Measurements from ENCODE around the gene ZNF101.
"Not testable (repeated sequence)": the region's sequence is repeated elsewhere in the genome, so short reads cannot be mapped to it uniquely, and the experiment has no call there.

DNA sequence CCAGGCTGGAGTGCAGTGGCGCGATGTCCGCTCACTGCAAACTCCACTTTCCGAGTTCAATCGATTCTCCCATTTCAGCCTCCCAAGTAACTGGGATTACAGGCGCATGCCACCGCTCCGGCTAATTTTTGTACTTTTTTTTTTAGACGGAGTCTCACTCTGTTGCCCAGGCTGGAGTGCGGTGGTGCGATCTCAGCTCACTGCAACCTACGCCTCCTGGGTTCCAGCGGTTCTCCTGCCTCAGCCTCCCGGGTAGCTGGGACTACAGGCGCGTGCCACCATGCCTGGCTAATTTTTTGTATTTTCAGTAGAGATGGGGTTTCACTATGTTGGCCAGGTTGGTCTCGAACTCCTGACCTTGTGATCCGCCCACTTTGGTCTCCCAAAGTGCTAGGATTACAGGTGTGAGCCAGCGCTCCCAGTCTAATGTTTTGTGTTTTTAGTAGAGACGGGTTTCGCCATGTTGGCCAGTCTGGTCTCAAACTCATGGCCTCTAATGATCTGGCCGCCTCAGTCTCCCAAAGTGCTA lies 3.2 kb upstream of the ZNF101 start:
- not testable (repeated sequence) for TF ChIP-seq JUN (CRISPR knock-in tag; IDR thresholded peaks at IDR 0.05); TEAD4 (CRISPR knock-in tag; IDR thresholded peaks at IDR 0.05); TP53 (CRISPR knock-in tag; IDR thresholded peaks at IDR 0.05); CREM (CRISPR knock-in tag; IDR thresholded peaks at IDR 0.05); GABPB1 (CRISPR knock-in tag; IDR thresholded peaks at IDR 0.05); ETV6 (CRISPR knock-in tag; IDR thresholded peaks at IDR 0.05); ZNF138 (CRISPR knock-in tag; conservative IDR thresholded peaks at IDR 0.05)
- TF ChIP-seq, protein P1, sequence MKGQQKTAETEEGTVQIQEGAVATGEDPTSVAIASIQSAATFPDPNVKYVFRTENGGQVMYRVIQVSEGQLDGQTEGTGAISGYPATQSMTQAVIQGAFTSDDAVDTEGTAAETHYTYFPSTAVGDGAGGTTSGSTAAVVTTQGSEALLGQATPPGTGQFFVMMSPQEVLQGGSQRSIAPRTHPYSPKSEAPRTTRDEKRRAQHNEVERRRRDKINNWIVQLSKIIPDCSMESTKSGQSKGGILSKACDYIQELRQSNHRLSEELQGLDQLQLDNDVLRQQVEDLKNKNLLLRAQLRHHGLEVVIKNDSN (CRISPR knock-in tag; IDR thresholded peaks at IDR 0.05), result not testable (repeated sequence)
- TF ChIP-seq, protein P2, sequence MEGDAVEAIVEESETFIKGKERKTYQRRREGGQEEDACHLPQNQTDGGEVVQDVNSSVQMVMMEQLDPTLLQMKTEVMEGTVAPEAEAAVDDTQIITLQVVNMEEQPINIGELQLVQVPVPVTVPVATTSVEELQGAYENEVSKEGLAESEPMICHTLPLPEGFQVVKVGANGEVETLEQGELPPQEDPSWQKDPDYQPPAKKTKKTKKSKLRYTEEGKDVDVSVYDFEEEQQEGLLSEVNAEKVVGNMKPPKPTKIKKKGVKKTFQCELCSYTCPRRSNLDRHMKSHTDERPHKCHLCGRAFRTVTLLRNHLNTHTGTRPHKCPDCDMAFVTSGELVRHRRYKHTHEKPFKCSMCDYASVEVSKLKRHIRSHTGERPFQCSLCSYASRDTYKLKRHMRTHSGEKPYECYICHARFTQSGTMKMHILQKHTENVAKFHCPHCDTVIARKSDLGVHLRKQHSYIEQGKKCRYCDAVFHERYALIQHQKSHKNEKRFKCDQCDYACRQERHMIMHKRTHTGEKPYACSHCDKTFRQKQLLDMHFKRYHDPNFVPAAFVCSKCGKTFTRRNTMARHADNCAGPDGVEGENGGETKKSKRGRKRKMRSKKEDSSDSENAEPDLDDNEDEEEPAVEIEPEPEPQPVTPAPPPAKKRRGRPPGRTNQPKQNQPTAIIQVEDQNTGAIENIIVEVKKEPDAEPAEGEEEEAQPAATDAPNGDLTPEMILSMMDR (IDR thresholded peaks at IDR 0.05), result not testable (repeated sequence)
- TF ChIP-seq, protein P3, sequence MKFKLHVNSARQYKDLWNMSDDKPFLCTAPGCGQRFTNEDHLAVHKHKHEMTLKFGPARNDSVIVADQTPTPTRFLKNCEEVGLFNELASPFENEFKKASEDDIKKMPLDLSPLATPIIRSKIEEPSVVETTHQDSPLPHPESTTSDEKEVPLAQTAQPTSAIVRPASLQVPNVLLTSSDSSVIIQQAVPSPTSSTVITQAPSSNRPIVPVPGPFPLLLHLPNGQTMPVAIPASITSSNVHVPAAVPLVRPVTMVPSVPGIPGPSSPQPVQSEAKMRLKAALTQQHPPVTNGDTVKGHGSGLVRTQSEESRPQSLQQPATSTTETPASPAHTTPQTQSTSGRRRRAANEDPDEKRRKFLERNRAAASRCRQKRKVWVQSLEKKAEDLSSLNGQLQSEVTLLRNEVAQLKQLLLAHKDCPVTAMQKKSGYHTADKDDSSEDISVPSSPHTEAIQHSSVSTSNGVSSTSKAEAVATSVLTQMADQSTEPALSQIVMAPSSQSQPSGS (CRISPR knock-in tag; IDR thresholded peaks at IDR 0.05; ENCODE audit: borderline replicate concordance, low read depth), result not testable (repeated sequence)
- TF ChIP-seq, protein P4, sequence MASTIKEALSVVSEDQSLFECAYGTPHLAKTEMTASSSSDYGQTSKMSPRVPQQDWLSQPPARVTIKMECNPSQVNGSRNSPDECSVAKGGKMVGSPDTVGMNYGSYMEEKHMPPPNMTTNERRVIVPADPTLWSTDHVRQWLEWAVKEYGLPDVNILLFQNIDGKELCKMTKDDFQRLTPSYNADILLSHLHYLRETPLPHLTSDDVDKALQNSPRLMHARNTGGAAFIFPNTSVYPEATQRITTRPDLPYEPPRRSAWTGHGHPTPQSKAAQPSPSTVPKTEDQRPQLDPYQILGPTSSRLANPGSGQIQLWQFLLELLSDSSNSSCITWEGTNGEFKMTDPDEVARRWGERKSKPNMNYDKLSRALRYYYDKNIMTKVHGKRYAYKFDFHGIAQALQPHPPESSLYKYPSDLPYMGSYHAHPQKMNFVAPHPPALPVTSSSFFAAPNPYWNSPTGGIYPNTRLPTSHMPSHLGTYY (CRISPR knock-in tag; IDR thresholded peaks at IDR 0.05), result not testable (repeated sequence)
- TF ChIP-seq, protein P5, sequence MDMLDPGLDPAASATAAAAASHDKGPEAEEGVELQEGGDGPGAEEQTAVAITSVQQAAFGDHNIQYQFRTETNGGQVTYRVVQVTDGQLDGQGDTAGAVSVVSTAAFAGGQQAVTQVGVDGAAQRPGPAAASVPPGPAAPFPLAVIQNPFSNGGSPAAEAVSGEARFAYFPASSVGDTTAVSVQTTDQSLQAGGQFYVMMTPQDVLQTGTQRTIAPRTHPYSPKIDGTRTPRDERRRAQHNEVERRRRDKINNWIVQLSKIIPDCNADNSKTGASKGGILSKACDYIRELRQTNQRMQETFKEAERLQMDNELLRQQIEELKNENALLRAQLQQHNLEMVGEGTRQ (CRISPR knock-in tag; IDR thresholded peaks at IDR 0.05), result not testable (repeated sequence)
- TF ChIP-seq, protein P6, sequence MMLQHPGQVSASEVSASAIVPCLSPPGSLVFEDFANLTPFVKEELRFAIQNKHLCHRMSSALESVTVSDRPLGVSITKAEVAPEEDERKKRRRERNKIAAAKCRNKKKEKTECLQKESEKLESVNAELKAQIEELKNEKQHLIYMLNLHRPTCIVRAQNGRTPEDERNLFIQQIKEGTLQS (CRISPR knock-in tag; conservative IDR thresholded peaks at IDR 0.05), result not testable (repeated sequence)
- TF ChIP-seq, protein P7, sequence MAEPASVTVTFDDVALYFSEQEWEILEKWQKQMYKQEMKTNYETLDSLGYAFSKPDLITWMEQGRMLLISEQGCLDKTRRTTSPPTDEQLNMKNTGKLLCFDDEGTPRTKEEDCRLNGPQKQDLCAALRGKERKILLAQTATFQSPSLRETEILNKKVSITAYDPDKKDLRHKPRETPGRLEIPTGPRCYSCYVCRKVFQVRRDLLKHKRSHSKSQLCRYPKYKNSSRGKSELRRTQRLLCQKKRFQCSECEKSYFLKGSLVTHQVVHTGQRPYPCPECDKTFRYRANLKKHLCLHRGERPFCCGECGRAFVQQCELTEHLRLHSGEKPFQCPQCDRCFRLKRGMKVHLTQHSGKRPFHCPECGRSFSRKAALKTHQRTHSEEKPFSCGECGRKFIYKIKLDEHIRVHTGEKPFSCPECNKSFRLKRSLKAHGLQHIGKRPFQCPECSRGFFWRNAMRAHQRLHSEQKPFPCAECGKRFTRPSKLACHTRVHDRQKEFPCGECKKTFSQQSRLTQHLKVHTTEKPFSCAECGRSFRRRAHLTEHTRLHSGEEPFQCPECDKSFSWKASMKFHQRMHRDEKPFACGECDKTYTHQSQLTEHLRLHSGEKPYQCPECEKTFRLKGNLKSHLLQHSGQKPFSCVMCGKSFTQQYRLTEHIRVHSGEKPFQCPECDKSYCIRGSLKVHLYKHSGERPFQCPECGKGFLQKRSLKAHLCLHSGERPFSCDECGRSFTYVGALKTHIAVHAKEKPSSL (CRISPR knock-in tag; conservative IDR thresholded peaks at IDR 0.05), result not testable (repeated sequence)
